ENCODE measurements around the gene KCNG4.

Gene KCNG4

DNA sequence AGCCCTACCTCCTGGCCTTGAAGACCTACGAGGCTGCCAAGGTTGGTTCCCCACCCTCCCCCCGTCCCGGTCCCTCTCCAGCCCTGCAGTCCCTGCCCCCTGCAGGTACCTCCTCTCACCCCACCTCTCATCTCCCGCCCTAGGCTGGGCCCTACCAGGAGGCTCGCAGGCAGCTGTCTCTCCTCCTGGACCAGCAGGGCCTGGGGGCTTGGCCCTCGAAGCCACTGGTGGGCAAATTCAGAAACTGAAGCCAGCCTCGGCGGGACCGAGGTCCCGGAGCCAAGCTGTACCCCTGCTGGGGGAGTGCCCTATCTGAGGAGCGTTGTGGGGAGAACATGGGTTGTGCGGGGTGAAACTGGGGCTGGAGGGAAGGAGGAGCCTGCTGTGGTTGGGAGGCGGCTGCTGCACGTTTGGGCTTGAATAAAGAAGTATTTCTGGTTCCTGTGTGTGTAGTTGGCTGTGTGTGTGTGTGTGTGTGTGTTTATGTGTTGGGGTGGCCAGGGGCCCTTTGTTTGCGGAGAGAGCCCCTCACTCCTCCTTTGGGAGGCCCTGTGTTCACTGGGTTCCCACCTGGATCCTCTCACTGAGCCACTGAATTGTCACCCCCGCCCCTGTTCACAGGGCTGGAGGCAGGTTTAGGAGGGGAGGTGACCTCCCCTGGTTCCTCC is 43.0 kb downstream of the KCNG4 start:
- H3K4me3 ChIP-seq (replicated peaks; ENCODE audit: low read depth, low read length), result no peak overlapping the region
- no peak for DNase-seq (ENCODE audit: low read depth)
- TF ChIP-seq CTCF (IDR thresholded peaks at IDR 0.05; ENCODE audit: low read length, missing control alignments), result no peak

DNA sequence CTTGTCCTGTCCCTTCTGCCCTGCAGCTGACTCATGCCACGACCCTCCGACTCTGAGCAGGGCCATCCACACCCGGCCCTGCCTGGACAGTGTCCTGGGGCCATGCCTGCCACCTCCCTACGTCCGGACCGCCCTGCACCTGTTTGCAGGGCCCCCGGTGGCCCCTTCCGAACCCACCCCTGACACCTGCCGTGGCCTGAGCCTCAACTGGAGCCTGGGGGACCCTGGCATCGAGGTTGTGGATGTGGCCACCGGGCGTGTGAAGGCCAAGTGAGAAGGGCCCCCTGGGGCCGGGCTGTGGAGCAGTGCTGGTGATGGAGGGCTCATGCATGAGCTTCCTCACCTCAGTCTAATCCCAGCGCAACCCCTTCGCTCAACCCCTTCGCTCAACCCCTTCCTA is 43.7 kb downstream of the KCNG4 start:
- no peak for TF ChIP-seq CTCF (IDR thresholded peaks at IDR 0.05; ENCODE audit: low read length, missing control alignments)
- DNase-seq (ENCODE audit: low read depth), result no peak
- H3K4me3 ChIP-seq (replicated peaks; ENCODE audit: low read depth, low read length), result no peak overlapping the region

- no peak overlapping the region for H3K4me3 ChIP-seq (replicated peaks; ENCODE audit: low read depth, low read length)
- TF ChIP-seq CTCF (IDR thresholded peaks at IDR 0.05; ENCODE audit: low read length, missing control alignments), result no peak
- no peak for DNase-seq (ENCODE audit: low read depth)
Observed at GRCh38 chr16:84195201-84196093, 44.4 kb downstream of the KCNG4 start.

GRCh38 chr16:84194470-84195200 is 45.2 kb downstream of the KCNG4 start:
- H3K4me3 ChIP-seq (replicated peaks; ENCODE audit: low read depth, low read length), result no peak overlapping the region
- DNase-seq (ENCODE audit: low read depth), result no peak
- no peak for TF ChIP-seq CTCF (IDR thresholded peaks at IDR 0.05; ENCODE audit: low read length, missing control alignments)

- no peak overlapping the region for H3K4me3 ChIP-seq (replicated peaks; ENCODE audit: low read depth, low read length)
- TF ChIP-seq CTCF (IDR thresholded peaks at IDR 0.05; ENCODE audit: low read length, missing control alignments), result no peak
- no peak for DNase-seq (ENCODE audit: low read depth)
Observed at GRCh38 chr16:84194018-84194417, 45.8 kb downstream of the KCNG4 start.

DNA sequence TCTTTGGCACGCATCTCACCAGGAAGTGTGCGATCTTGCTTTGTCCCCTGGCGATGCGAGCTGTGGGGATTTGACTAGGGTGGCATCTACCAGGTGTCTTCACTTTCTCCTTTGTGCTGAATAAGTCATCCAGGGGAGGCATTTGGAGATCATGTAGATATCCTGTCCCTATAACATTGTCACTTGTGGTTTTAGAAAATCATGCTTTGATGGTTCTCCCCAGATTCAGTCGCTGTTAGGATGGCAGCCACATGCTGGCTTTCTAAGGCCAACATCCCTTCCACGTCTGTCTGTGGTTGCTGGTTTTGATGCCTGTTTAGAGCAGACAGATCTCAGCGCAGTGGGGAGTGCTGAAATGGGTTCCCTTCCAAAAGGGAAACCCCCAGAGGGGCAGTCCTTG is 46.3 kb downstream of the KCNG4 start:
- no peak overlapping the region for H3K4me3 ChIP-seq (replicated peaks; ENCODE audit: low read depth, low read length)
- no peak for TF ChIP-seq CTCF (IDR thresholded peaks at IDR 0.05; ENCODE audit: low read length, missing control alignments)
- DNase-seq (ENCODE audit: low read depth), result no peak
